ENCODE data around the gene ETS1.

DNA sequence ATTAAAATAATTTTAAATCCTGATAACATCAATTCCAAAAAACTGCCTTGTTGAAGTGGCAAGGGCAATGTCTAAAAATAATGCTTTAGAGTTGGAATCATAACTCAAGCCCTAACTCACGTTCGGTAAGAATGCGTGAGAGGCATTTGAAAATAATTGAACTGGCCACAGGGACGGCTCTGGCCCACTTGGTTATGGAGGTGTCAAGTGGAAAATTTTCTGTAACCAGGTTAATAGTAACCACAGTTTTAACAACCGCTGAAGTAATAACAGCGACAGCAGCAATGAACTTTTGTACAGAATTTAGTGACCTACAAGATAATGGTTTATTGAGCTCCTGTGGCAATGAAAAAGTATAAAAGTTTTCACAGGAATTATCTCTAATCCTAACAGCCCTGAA is 79.4 kb downstream of the ETS1 start:
- TF ChIP-seq, protein P1, sequence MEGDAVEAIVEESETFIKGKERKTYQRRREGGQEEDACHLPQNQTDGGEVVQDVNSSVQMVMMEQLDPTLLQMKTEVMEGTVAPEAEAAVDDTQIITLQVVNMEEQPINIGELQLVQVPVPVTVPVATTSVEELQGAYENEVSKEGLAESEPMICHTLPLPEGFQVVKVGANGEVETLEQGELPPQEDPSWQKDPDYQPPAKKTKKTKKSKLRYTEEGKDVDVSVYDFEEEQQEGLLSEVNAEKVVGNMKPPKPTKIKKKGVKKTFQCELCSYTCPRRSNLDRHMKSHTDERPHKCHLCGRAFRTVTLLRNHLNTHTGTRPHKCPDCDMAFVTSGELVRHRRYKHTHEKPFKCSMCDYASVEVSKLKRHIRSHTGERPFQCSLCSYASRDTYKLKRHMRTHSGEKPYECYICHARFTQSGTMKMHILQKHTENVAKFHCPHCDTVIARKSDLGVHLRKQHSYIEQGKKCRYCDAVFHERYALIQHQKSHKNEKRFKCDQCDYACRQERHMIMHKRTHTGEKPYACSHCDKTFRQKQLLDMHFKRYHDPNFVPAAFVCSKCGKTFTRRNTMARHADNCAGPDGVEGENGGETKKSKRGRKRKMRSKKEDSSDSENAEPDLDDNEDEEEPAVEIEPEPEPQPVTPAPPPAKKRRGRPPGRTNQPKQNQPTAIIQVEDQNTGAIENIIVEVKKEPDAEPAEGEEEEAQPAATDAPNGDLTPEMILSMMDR (conservative IDR thresholded peaks at IDR 0.05 in 1 of 2, IDR thresholded peaks at IDR 0.05 in 1 of 2; ENCODE audit: extremely low read depth in 1 of 2, insufficient read depth in 1 of 2, low read depth in 1 of 2, low read length in 2 of 2), result no peak
- TF ChIP-seq EZH2 (IDR thresholded peaks at IDR 0.05; ENCODE audit: borderline replicate concordance, low read length), result no peak

All from mammary epithelial cell (primary cell).